ENCODE results near the gene LSP1. TPM values are rescaled to one million over a fixed set of nuclear protein-coding genes. Genes with fewer than 3 reads are reported as not detected.

LSP1 gene
- total and polyA plus RNA-seq, 4 donors, result 5.0 to 7.7 (median 5.7) TPM

DNA sequence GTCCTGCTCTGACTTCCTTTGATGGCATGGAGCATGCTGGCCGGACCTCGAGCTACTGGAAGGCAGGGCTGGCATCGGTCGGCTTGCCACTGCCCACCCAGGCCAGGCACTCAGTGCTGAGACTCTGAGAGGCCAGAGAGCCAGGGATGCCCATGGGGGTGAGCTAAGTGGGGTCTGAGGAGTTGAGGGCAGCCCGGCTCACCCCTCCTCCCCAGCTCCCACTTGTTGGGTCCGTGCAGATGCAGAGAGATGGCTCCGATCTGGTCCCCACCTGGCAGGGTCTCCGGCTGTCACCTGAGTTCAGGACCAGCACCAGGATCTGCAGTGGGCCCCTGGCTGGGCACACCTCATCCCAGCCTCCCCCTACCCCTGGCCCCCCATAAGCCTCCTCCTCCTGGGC is 13.3 kb downstream of the LSP1 start:
- TF ChIP-seq RAD21 (IDR thresholded peaks at IDR 0.05) (no peak), TAF1 (conservative IDR thresholded peaks at IDR 0.05) (no peak), SP1 (IDR thresholded peaks at IDR 0.05) (no peak), FOXA2 (IDR thresholded peaks at IDR 0.05) (no peak), RXRA (IDR thresholded peaks at IDR 0.05) (no peak), NR2F2 (IDR thresholded peaks at IDR 0.05) (no peak), FOXA1 (IDR thresholded peaks at IDR 0.05) (no peak), HNF4G (IDR thresholded peaks at IDR 0.05) (no peak), JUND (IDR thresholded peaks at IDR 0.05) (no peak), YY1 (IDR thresholded peaks at IDR 0.05) (no peak), HNF4A (conservative IDR thresholded peaks at IDR 0.05) (no peak), GABPA (IDR thresholded peaks at IDR 0.05 in 1 of 2, conservative IDR thresholded peaks at IDR 0.05 in 1 of 2) (no peak)
- TF ChIP-seq, protein P1, sequence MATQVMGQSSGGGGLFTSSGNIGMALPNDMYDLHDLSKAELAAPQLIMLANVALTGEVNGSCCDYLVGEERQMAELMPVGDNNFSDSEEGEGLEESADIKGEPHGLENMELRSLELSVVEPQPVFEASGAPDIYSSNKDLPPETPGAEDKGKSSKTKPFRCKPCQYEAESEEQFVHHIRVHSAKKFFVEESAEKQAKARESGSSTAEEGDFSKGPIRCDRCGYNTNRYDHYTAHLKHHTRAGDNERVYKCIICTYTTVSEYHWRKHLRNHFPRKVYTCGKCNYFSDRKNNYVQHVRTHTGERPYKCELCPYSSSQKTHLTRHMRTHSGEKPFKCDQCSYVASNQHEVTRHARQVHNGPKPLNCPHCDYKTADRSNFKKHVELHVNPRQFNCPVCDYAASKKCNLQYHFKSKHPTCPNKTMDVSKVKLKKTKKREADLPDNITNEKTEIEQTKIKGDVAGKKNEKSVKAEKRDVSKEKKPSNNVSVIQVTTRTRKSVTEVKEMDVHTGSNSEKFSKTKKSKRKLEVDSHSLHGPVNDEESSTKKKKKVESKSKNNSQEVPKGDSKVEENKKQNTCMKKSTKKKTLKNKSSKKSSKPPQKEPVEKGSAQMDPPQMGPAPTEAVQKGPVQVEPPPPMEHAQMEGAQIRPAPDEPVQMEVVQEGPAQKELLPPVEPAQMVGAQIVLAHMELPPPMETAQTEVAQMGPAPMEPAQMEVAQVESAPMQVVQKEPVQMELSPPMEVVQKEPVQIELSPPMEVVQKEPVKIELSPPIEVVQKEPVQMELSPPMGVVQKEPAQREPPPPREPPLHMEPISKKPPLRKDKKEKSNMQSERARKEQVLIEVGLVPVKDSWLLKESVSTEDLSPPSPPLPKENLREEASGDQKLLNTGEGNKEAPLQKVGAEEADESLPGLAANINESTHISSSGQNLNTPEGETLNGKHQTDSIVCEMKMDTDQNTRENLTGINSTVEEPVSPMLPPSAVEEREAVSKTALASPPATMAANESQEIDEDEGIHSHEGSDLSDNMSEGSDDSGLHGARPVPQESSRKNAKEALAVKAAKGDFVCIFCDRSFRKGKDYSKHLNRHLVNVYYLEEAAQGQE (IDR thresholded peaks at IDR 0.05), result no peak
- TF ChIP-seq, protein P2, sequence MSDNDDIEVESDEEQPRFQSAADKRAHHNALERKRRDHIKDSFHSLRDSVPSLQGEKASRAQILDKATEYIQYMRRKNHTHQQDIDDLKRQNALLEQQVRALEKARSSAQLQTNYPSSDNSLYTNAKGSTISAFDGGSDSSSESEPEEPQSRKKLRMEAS (IDR thresholded peaks at IDR 0.05), result no peak
- TF ChIP-seq, protein P3, sequence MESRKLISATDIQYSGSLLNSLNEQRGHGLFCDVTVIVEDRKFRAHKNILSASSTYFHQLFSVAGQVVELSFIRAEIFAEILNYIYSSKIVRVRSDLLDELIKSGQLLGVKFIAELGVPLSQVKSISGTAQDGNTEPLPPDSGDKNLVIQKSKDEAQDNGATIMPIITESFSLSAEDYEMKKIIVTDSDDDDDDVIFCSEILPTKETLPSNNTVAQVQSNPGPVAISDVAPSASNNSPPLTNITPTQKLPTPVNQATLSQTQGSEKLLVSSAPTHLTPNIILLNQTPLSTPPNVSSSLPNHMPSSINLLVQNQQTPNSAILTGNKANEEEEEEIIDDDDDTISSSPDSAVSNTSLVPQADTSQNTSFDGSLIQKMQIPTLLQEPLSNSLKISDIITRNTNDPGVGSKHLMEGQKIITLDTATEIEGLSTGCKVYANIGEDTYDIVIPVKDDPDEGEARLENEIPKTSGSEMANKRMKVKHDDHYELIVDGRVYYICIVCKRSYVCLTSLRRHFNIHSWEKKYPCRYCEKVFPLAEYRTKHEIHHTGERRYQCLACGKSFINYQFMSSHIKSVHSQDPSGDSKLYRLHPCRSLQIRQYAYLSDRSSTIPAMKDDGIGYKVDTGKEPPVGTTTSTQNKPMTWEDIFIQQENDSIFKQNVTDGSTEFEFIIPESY (IDR thresholded peaks at IDR 0.05), result no peak
- TF ChIP-seq, protein P4, sequence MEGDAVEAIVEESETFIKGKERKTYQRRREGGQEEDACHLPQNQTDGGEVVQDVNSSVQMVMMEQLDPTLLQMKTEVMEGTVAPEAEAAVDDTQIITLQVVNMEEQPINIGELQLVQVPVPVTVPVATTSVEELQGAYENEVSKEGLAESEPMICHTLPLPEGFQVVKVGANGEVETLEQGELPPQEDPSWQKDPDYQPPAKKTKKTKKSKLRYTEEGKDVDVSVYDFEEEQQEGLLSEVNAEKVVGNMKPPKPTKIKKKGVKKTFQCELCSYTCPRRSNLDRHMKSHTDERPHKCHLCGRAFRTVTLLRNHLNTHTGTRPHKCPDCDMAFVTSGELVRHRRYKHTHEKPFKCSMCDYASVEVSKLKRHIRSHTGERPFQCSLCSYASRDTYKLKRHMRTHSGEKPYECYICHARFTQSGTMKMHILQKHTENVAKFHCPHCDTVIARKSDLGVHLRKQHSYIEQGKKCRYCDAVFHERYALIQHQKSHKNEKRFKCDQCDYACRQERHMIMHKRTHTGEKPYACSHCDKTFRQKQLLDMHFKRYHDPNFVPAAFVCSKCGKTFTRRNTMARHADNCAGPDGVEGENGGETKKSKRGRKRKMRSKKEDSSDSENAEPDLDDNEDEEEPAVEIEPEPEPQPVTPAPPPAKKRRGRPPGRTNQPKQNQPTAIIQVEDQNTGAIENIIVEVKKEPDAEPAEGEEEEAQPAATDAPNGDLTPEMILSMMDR (IDR thresholded peaks at IDR 0.05; ENCODE audit: low read depth, low read length, missing input control), result no peak
- TF ChIP-seq, protein P5, sequence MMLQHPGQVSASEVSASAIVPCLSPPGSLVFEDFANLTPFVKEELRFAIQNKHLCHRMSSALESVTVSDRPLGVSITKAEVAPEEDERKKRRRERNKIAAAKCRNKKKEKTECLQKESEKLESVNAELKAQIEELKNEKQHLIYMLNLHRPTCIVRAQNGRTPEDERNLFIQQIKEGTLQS (IDR thresholded peaks at IDR 0.05), result no peak
- no peak overlapping the region for H3K4me3 ChIP-seq (ENCODE audit: low read depth in 1 of 3, low read length in 3 of 3)
- H3K36me3 ChIP-seq (ENCODE audit: control insufficient read depth in 4 of 4, insufficient read depth in 3 of 4, low read depth in 1 of 4, low read length in 3 of 4), result no peaks in the 10 kb centered on the region
- WGBS, result 95% methylated on average over 8 of the region's 8 CpGs
- no peak overlapping the region for H3K27ac ChIP-seq (ENCODE audit: low read depth in 1 of 2, low read length in 2 of 2)
- peaks cover 0 to 12% (median 7%) of the 10 kb centered on the region in 4 donors for H3K4me1 ChIP-seq (ENCODE audit: control insufficient read depth in 4 of 4, insufficient read depth in 4 of 4, low read length in 3 of 4)
- no peak for DNase-seq (ENCODE audit: low spot score)
- peaks cover 0 to 3% (median 0%) of the 10 kb centered on the region in 4 donors for H3K27me3 ChIP-seq (ENCODE audit: control insufficient read depth in 4 of 4, insufficient read depth in 4 of 4, low read length in 3 of 4)
- no peaks in the 10 kb centered on the region for H3K9me3 ChIP-seq (ENCODE audit: control insufficient read depth in 4 of 4, low read length in 3 of 4)
- H3K9ac ChIP-seq (ENCODE audit: low read depth in 1 of 2, low read length in 2 of 2), result no peak overlapping the region

All from liver (tissue), 9 donors.